Measurements from ENCODE around the gene RNF145. TPM values are rescaled to one million over a fixed set of nuclear protein-coding genes. Genes with fewer than 3 reads are reported as not detected.

The RNF145 gene
- total RNA-seq, 3 donors from 2014 or later = 40.5 to 68.2 (median 41.3) TPM

- Histone ChIP-seq H3K27ac (no peak overlapping the region), H3K4me1 (peaks cover 0 to 3% of the 10 kb centered on the region in 2 donors), H3K9me3 (no peaks in the 10 kb centered on the region), H3K4me3 (no peak overlapping the region), H3K36me3 (no peaks in the 10 kb centered on the region), H3K27me3 (no peaks in the 10 kb centered on the region)
- intact Hi-C loops (cut with DNase I; ENCODE audit: low total_unique reads) = no loop called here
- no peak for DNase-seq (ENCODE audit: low spot score in 2 of 2)
- TF ChIP-seq CTCF (IDR thresholded peaks at IDR 0.05) (no peak), POLR2AphosphoS5 (IDR thresholded peaks at IDR 0.05) (no peak), POLR2A (IDR thresholded peaks at IDR 0.05) (no peak)
Measured at GRCh38 chr5:159214486-159215271, 5.3 kb upstream of the RNF145 start.

GRCh38 chr5:159212657-159213462 is 3.5 kb upstream of the RNF145 start:
- no peaks in the 10 kb centered on the region for H3K9me3 ChIP-seq

GRCh38 chr5:159211729-159212174 is 2.4 kb upstream of the RNF145 start:
- Histone ChIP-seq H3K4me3 (no peak overlapping the region), H3K36me3 (no peaks in the 10 kb centered on the region), H3K27ac (peak overlapping the region in 1 of 2 donors; percentile 12), H3K27me3 (no peaks in the 10 kb centered on the region), H3K4me1 (peaks cover 0 to under 1% of the 10 kb centered on the region in 2 donors), H3K9me3 (no peaks in the 10 kb centered on the region)
- no peak for DNase-seq (ENCODE audit: low spot score in 2 of 2)
- no peak for TF ChIP-seq POLR2A (IDR thresholded peaks at IDR 0.05)
- no peak for TF ChIP-seq CTCF (IDR thresholded peaks at IDR 0.05)
- no peak for TF ChIP-seq POLR2AphosphoS5 (IDR thresholded peaks at IDR 0.05)
- intact Hi-C loops (cut with DNase I; ENCODE audit: low total_unique reads) = no loop called here

More at GRCh38 chr5:159212657-159213462, 3.5 kb upstream of the RNF145 start:
- Histone ChIP-seq H3K27me3 (no peaks in the 10 kb centered on the region), H3K4me1 (no peaks in the 10 kb centered on the region), H3K4me3 (no peak overlapping the region), H3K27ac (no peak overlapping the region), H3K36me3 (no peaks in the 10 kb centered on the region)
- no peak for DNase-seq (ENCODE audit: low spot score in 2 of 2)
- no peak for TF ChIP-seq POLR2AphosphoS5 (IDR thresholded peaks at IDR 0.05)
- TF ChIP-seq POLR2A (IDR thresholded peaks at IDR 0.05) = no peak
- intact Hi-C loops (cut with DNase I; ENCODE audit: low total_unique reads) = no loop called here

GRCh38 chr5:159210846-159211245 is 1.5 kb upstream of the RNF145 start:
- Histone ChIP-seq H3K27ac (no peak overlapping the region), H3K9me3 (no peaks in the 10 kb centered on the region), H3K4me1 (peaks cover 0 to 9% of the 10 kb centered on the region in 2 donors), H3K4me3 (no peak overlapping the region), H3K27me3 (no peaks in the 10 kb centered on the region), H3K36me3 (no peaks in the 10 kb centered on the region)
- intact Hi-C loops (cut with DNase I; ENCODE audit: low total_unique reads) = no loop called here
- DNase-seq (ENCODE audit: low spot score in 2 of 2) = no peak
- TF ChIP-seq POLR2AphosphoS5 (IDR thresholded peaks at IDR 0.05) (no peak), CTCF (IDR thresholded peaks at IDR 0.05) (no peak), POLR2A (IDR thresholded peaks at IDR 0.05) (no peak)

GRCh38 chr5:159210210-159210661 is 883 bp upstream of the RNF145 start:
- Histone ChIP-seq H3K4me3 (peak overlapping the region; percentile 90 to 98 (median 95)), H3K9me3 (no peaks in the 10 kb centered on the region), H3K36me3 (no peaks in the 10 kb centered on the region), H3K27ac (peak overlapping the region; percentile 96 to 97), H3K27me3 (no peaks in the 10 kb centered on the region), H3K4me1 (peaks cover 0 to 9% of the 10 kb centered on the region in 2 donors)
- TF ChIP-seq CTCF (IDR thresholded peaks at IDR 0.05) (no peak), POLR2A (IDR thresholded peaks at IDR 0.05) (no peak), POLR2AphosphoS5 (IDR thresholded peaks at IDR 0.05) (no peak)
- no peak for DNase-seq (ENCODE audit: low spot score in 2 of 2)
- intact Hi-C loops (cut with DNase I; ENCODE audit: low total_unique reads) = no loop called here
